NCI-H748 (cell line): ENCODE results near the gene ADRB2.
A peak's percentile ranks its signal among the peaks of the same experiment; 100 is the strongest.

ENCODE experiments used
- DNase-seq: peaks from one replicate; lab custom pipeline; 2025; ENCODE audit not compliant: unreplicated experiment; lab: John Stamatoyannopoulos, UW

Gene ADRB2

GRCh38 chr5:148830211-148830610, 3.8 kb downstream of the ADRB2 start:
- no peak for DNase-seq

- DNase-seq: no peak
These were observed 5.5 kb downstream of the ADRB2 start for GRCh38 chr5:148831590-148832565.

GRCh38 chr5:148833122-148833521, 6.7 kb downstream of the ADRB2 start:
- DNase-seq: no peak

- no peak for DNase-seq
These were observed 7.5 kb downstream of the ADRB2 start for GRCh38 chr5:148833925-148834324.

- DNase-seq: no peak
These were observed 8.3 kb downstream of the ADRB2 start for GRCh38 chr5:148834689-148835088.

GRCh38 chr5:148836272-148837250, 10.2 kb downstream of the ADRB2 start:
- DNase-seq: no peak

- DNase-seq: no peak
These were observed 11.0 kb downstream of the ADRB2 start for GRCh38 chr5:148837383-148837782.

GRCh38 chr5:148838357-148838756, 11.9 kb downstream of the ADRB2 start:
- no peak for DNase-seq

- no peak for DNase-seq
These were observed 13.5 kb downstream of the ADRB2 start for GRCh38 chr5:148839960-148840359.

- no peak for DNase-seq
These were observed 14.1 kb downstream of the ADRB2 start for GRCh38 chr5:148840531-148840930.

GRCh38 chr5:148841519-148841918, 15.1 kb downstream of the ADRB2 start:
- DNase-seq: no peak

GRCh38 chr5:148842161-148842560, 15.8 kb downstream of the ADRB2 start:
- DNase-seq: no peak

GRCh38 chr5:148843510-148844318, 17.3 kb downstream of the ADRB2 start:
- DNase-seq: no peak

GRCh38 chr5:148844433-148845280, 18.2 kb downstream of the ADRB2 start:
- no peak for DNase-seq

- no peak for DNase-seq
These were observed 20.5 kb downstream of the ADRB2 start for GRCh38 chr5:148846930-148847329.

GRCh38 chr5:148847456-148847855, 21.0 kb downstream of the ADRB2 start:
- DNase-seq: no peak

- no peak for DNase-seq
These were observed 22.1 kb downstream of the ADRB2 start for GRCh38 chr5:148848393-148849031.

GRCh38 chr5:148849461-148849860, 23.1 kb downstream of the ADRB2 start:
- DNase-seq: peak; percentile 14

GRCh38 chr5:148850836-148851235, 24.4 kb downstream of the ADRB2 start:
- DNase-seq: no peak
